Ascending aorta (tissue), 2 donors: ENCODE measurements around the gene PAX3. TPM values are rescaled to one million over a fixed set of nuclear protein-coding genes. Genes with fewer than 3 reads are reported as not detected.

Experiments used
- DNase-seq, 2 donors: peaks; one replicate each; pipeline ENCODE4 v3.0.0-alpha.2; 2019; ENCODE audit warnings: low spot score in 2 of 2
- H3K27ac ChIP-seq, 2 donors: fragments of 200-600 bp; sonication (generic); one replicate each; pipeline ENCODE4 v1.5.1; 2016 to 2017; ENCODE audit warnings: mild to moderate bottlenecking in 1 of 2
- H3K27me3 ChIP-seq: fragments of 200-600 bp; sonication (generic); one replicate; pipeline ENCODE4 v1.5.1; 2017
- H3K36me3 ChIP-seq, 2 donors: fragments of 200-600 bp; sonication (generic); one replicate each; pipeline ENCODE4 v1.5.1; 2016
- H3K4me1 ChIP-seq, 2 donors: fragments of 200-600 bp; sonication (generic); one replicate each; pipeline ENCODE4 v1.5.1; 2016 to 2017; ENCODE audit warnings: mild to moderate bottlenecking in 1 of 2
- H3K4me3 ChIP-seq, 2 donors: fragments of 200-600 bp; sonication (generic); one replicate each; pipeline ENCODE4 v1.5.1; 2016 to 2017; ENCODE audit warnings: mild to moderate bottlenecking in 1 of 2
- H3K9me3 ChIP-seq, 2 donors: fragments of 200-600 bp; sonication (generic); one replicate each; pipeline ENCODE4 v1.5.1; 2016
- intact Hi-C: fragments of 100-400 bp; cut with DNase I; formaldehyde crosslinking; loops from one replicate; pipeline ENCODE4 v1.15.1; 2023
- total RNA-seq: library from RNA; depleted of rRNA; stranded (reverse); fragments of >200 nt; gene quantifications from one replicate; pipeline ENCODE4 v1.1.0, GENCODE V29; 2016
- TF ChIP-seq, protein P1 (sequence below), 3 experiments: fragments of 200-600 bp in 2 of 3; fragments of 450-650 bp in 1 of 3; sonication (generic) in 2 of 3; IDR thresholded peaks; one replicate each; pipeline ENCODE4 v1.5.1; 2016 to 2019; ENCODE audit warnings: antibody characterized with exemption in 3 of 3, mild to moderate bottlenecking in 1 of 3, moderate library complexity in 1 of 3

Gene PAX3
- total RNA-seq, 1 donor from 2014 or later, result not detected

DNA sequence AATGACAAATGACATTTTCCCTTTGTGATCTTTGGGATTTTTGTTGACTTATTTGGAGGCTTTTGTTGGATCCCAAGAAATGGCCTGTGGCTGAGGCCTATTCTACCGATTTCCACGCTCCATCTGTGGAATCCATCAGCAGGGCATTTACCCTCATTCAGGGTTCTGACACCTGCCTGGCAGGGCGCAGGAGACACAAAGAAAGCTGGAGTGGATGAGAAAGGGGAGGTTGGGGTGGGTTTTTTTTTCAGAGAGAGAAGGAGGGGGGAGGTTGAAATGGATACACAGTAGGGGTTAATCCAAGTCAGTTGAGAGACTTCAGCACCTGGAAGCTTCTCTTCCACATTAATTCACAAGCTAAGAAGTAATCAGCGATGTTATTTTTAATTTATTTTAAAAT, 59.7 kb downstream of the PAX3 start:
- Histone ChIP-seq H3K27me3 (no peaks in the 10 kb centered on the region), H3K27ac (no peak overlapping the region), H3K36me3 (no peaks in the 10 kb centered on the region), H3K9me3 (no peaks in the 10 kb centered on the region), H3K4me3 (no peak overlapping the region), H3K4me1 (no peaks in the 10 kb centered on the region)
- intact Hi-C loops, result no loop called here
- no peak for DNase-seq
- TF ChIP-seq, protein P1, sequence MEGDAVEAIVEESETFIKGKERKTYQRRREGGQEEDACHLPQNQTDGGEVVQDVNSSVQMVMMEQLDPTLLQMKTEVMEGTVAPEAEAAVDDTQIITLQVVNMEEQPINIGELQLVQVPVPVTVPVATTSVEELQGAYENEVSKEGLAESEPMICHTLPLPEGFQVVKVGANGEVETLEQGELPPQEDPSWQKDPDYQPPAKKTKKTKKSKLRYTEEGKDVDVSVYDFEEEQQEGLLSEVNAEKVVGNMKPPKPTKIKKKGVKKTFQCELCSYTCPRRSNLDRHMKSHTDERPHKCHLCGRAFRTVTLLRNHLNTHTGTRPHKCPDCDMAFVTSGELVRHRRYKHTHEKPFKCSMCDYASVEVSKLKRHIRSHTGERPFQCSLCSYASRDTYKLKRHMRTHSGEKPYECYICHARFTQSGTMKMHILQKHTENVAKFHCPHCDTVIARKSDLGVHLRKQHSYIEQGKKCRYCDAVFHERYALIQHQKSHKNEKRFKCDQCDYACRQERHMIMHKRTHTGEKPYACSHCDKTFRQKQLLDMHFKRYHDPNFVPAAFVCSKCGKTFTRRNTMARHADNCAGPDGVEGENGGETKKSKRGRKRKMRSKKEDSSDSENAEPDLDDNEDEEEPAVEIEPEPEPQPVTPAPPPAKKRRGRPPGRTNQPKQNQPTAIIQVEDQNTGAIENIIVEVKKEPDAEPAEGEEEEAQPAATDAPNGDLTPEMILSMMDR (IDR thresholded peaks at IDR 0.05), result no peak

DNA sequence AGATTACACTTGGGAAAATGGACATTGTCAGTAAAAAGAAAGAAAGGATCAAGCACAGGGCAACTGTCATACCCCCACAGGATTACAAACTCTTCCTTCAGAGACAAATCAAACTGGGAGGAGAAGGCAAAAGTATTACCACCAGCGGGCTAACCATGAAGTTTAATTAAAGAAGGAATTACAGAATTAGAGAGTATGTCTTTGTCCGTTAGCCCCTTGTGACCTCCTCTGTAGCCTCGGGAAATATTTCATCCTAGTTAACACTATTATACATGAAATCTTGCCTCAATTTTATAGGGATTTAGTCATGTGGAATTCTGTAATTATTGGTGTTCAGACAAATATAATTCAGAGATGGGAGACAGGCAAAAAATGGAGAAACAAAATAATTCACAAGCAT, 60.7 kb downstream of the PAX3 start:
- no peaks in the 10 kb centered on the region for H3K27me3 ChIP-seq
- intact Hi-C loops, result no loop called here
- H3K27ac ChIP-seq, result no peak overlapping the region

DNA sequence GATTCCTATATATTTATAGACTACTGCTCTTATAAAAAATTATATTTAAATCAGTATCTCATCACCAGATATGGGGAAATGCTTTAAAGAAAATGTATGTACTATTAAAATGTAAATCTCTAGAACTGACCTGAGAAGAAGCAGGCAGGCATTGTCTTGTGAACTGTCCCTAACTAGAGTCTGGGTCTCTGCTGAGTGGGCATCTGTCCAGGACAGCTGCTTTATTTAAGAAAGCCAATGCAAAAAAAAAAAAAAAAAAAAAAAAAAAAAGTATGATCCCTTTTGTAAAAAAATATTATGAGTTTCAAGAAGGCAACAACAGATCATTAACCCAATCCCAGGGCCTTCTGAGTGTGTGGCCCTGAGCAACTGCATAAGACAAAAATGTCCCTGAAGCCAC, 66.0 kb downstream of the PAX3 start:
- Histone ChIP-seq H3K4me3 (no peak overlapping the region), H3K4me1 (no peaks in the 10 kb centered on the region), H3K36me3 (no peaks in the 10 kb centered on the region), H3K9me3 (no peaks in the 10 kb centered on the region), H3K27ac (no peak overlapping the region), H3K27me3 (no peaks in the 10 kb centered on the region)
- TF ChIP-seq, protein P1 (IDR thresholded peaks at IDR 0.05), result no peak
- DNase-seq, result no peak
- intact Hi-C loops, result no loop called here

More for the DNA sequence above, 60.7 kb downstream of the PAX3 start:
- TF ChIP-seq, protein P1 (IDR thresholded peaks at IDR 0.05), result no peak
- H3K36me3 ChIP-seq, result no peaks in the 10 kb centered on the region
- no peak overlapping the region for H3K4me3 ChIP-seq
- H3K4me1 ChIP-seq, result no peaks in the 10 kb centered on the region
- no peak for DNase-seq
- no peaks in the 10 kb centered on the region for H3K9me3 ChIP-seq

DNA sequence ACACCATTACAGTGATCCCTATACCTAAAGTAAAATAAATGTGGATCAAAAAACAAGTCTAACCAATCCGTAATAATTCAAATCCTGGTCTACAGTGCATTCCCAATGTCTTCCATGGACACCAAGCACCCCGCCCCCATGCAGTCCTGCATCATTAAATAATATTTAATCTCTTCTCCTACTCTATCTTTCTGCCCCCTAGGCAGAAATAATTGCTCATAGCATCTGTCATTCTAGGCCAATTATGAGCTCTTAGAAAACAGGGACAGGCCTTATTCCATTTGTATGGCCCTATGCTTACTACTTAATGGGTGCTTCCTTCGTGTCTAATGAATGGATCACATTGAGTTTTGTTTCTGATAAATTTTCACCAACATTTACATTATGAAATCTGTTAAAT, 66.4 kb downstream of the PAX3 start:
- Histone ChIP-seq H3K27me3 (no peaks in the 10 kb centered on the region), H3K36me3 (no peaks in the 10 kb centered on the region), H3K4me3 (no peak overlapping the region), H3K27ac (no peak overlapping the region), H3K9me3 (no peaks in the 10 kb centered on the region), H3K4me1 (no peaks in the 10 kb centered on the region)
- TF ChIP-seq, protein P1 (IDR thresholded peaks at IDR 0.05), result no peak
- intact Hi-C loops, result no loop called here
- no peak for DNase-seq

DNA sequence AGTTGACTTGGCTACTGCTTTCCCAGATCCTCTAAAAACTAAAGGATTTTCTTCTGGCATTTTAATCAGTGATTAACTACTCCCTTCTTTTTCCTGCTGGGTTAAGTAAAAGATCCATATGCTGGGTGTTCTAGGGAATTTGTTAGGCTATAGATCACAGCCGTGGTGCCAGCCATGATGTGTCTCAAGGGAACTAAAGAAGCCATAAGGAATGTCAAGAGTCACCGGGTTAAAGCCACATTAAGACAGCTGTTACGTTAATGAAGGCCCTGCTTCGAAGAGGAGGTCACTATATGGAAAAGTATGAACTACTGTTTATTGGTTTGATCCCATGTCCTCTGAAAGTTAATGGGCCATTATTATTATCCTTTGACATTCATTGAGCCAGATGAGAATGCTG, 70.7 kb downstream of the PAX3 start:
- H3K9me3 ChIP-seq, result no peaks in the 10 kb centered on the region
- TF ChIP-seq, protein P1 (IDR thresholded peaks at IDR 0.05), result no peak
- H3K36me3 ChIP-seq, result no peaks in the 10 kb centered on the region
- H3K27me3 ChIP-seq, result no peaks in the 10 kb centered on the region
- no peak overlapping the region for H3K4me3 ChIP-seq
- intact Hi-C loops, result no loop called here
- no peak overlapping the region for H3K27ac ChIP-seq
- no peak for DNase-seq
- no peaks in the 10 kb centered on the region for H3K4me1 ChIP-seq

DNA sequence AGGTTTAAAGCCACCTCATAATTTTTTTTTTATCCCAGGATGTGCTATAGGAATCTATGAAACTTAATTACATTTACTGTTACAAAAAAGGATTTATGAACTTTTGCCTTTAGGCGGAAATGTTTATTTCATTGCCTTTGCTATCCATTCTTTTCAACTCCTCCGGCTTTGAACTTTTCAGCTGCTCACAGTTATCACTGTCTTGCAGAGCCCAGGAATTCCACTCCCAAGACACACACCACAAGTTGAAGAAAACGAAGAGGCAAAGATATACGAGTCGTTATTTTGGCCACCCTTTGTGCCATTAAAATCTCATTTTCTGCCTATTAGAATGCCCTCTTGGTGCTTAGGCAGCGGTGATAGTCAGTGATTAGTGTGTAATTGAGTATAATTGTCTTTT, 80.0 kb downstream of the PAX3 start:
- Histone ChIP-seq H3K36me3 (no peaks in the 10 kb centered on the region), H3K9me3 (no peaks in the 10 kb centered on the region), H3K27ac (no peak overlapping the region), H3K27me3 (no peaks in the 10 kb centered on the region), H3K4me3 (no peak overlapping the region), H3K4me1 (no peaks in the 10 kb centered on the region)
- intact Hi-C loops, result no loop called here
- no peak for DNase-seq
- TF ChIP-seq, protein P1 (IDR thresholded peaks at IDR 0.05), result no peak
